HCT116 (cell line): ENCODE data around the gene ARHGAP31. TPM values are rescaled to one million over a fixed set of nuclear protein-coding genes. Genes with fewer than 3 reads are reported as not detected.

Source experiments
- ATAC-seq: fragments of 200-7000 bp; cut with Tn5 transposase; 2 replicates; pipeline ENCODE4 v1.9.1; 2020; ENCODE audit warnings: mild to moderate bottlenecking, moderate library complexity
- BruUV-seq: library from RNA; stranded (reverse); fragments of 400-500 nt; replicated peaks from 2 replicates; lab custom pipeline; 2021; lab: Mats Ljungman, UMichigan
- CTCF ChIA-PET: fragments of 300-600 bp; sonication (Branson Sonifier 250); formaldehyde crosslinking; loops from one replicate; lab custom pipeline; 2021; ENCODE audit warnings: antibody characterized with exemption; lab: Charles Lee
- POLR2A ChIA-PET: fragments of 300-600, 350-600 bp; sonication (Branson Sonifier 250); formaldehyde crosslinking; loops from one replicate; lab custom pipeline; 2021; ENCODE audit warnings: antibody characterized with exemption; lab: Charles Lee
- RAD21 ChIA-PET, 2 experiments: fragments of 300-600 bp; sonication (Branson Sonifier 250); formaldehyde crosslinking; loops; one replicate each; lab custom pipeline; 2023; ENCODE audit warnings: low total read pairs in 2 of 2; ENCODE audit not compliant: uncharacterized antibody in 2 of 2, unreplicated experiment in 2 of 2, low non-redundant PET in 1 of 2; lab: Charles Lee
- DNase-seq: peaks from one replicate; pipeline ENCODE4 v3.0.0-alpha.2; 2010; ENCODE audit warnings: low read depth, low spot score
- H2AFZ ChIP-seq: fragments of 200-600 bp; shearing (Covaris generic), sonication (generic); 2 replicates; pipeline ENCODE4 v1.6.1; 2017; ENCODE audit warnings: low read depth, mixed run types, mixed read lengths, antibody characterized with exemption, low read length; ENCODE audit not compliant: poor library complexity, severe bottlenecking
- H3K27ac ChIP-seq: 2 replicates; pipeline ENCODE4 v1.5.1; 2012; ENCODE audit warnings: low read depth, low read length
- H3K27me3 ChIP-seq: fragments of 200-600 bp; sonication (generic); 2 replicates; pipeline ENCODE4 v1.6.1; 2016; ENCODE audit warnings: mixed run types, low read length, mixed read lengths; ENCODE audit not compliant: insufficient read depth
- H3K36me3 ChIP-seq, 2 experiments: fragments of 200-500 bp in 1 of 2; fragments of 200-600 bp in 1 of 2; sonication (Bioruptor generic) in 1 of 2; sonication (generic) in 1 of 2; 2 replicates each; pipeline versions ENCODE4 v1.5.1 to v1.6.1; 2014 to 2016; ENCODE audit warnings: low read length in 2 of 2, inconsistent platforms in 1 of 2, mixed read lengths in 1 of 2, mixed run types in 1 of 2; ENCODE audit not compliant: insufficient read depth in 2 of 2, control insufficient read depth in 1 of 2
- H3K4me1 ChIP-seq, 2 experiments: fragments of 200-600 bp in 1 of 2; sonication (generic) in 1 of 2; 2 replicates each; pipeline versions ENCODE4 v1.5.1 to v1.6.1; 2012 to 2017; ENCODE audit warnings: low read length in 2 of 2, inconsistent platforms in 1 of 2, mild to moderate bottlenecking in 1 of 2, mixed read lengths in 1 of 2, mixed run types in 1 of 2, moderate library complexity in 1 of 2; ENCODE audit not compliant: insufficient read depth in 2 of 2, control insufficient read depth in 1 of 2
- H3K4me2 ChIP-seq: fragments of 200-600 bp; sonication (generic); 2 replicates; pipeline ENCODE4 v1.6.1; 2017; ENCODE audit warnings: mixed run types, low read length, mixed read lengths
- H3K4me3 ChIP-seq, 2 experiments: fragments of 200-600 bp in 1 of 2; sonication (generic) in 1 of 2; replicated peaks in 1 of 2; 2 replicates each; pipeline ENCODE4 v1.5.1; 2011 to 2016; ENCODE audit warnings: low read length in 2 of 2, control low read depth in 1 of 2, low read depth in 1 of 2, mild to moderate bottlenecking in 1 of 2, mixed read lengths in 1 of 2, mixed run types in 1 of 2
- H3K79me2 ChIP-seq: fragments of 200-600 bp; sonication (generic); 2 replicates; pipeline ENCODE4 v1.6.1; 2017; ENCODE audit warnings: mild to moderate bottlenecking, mixed run types, low read length, moderate library complexity, mixed read lengths; ENCODE audit not compliant: insufficient read depth
- H3K9ac ChIP-seq: fragments of 200-600 bp; sonication (generic); 2 replicates; pipeline ENCODE4 v1.6.1; 2016; ENCODE audit warnings: low read length, mixed read lengths
- H3K9me2 ChIP-seq: fragments of 200-600 bp; sonication (generic), shearing (Covaris generic); 2 replicates; pipeline ENCODE4 v1.6.1; 2017; ENCODE audit warnings: mixed run types, mild to moderate bottlenecking, moderate library complexity; ENCODE audit not compliant: insufficient read depth
- H3K9me3 ChIP-seq, 2 experiments: fragments of 200-500 bp in 1 of 2; fragments of 200-600 bp in 1 of 2; sonication (Bioruptor generic) in 1 of 2; sonication (generic) in 1 of 2; 2 replicates each; pipeline ENCODE4 v1.6.1; 2014 to 2017; ENCODE audit warnings: low read length in 2 of 2, mixed read lengths in 2 of 2, inconsistent platforms in 1 of 2, low read depth in 1 of 2, mild to moderate bottlenecking in 1 of 2, mixed run types in 1 of 2, moderate library complexity in 1 of 2; ENCODE audit not compliant: control insufficient read depth in 1 of 2, insufficient read depth in 1 of 2
- H4K20me1 ChIP-seq: fragments of 200-600 bp; sonication (generic), shearing (Covaris generic); 2 replicates; pipeline ENCODE4 v1.6.1; 2017; ENCODE audit warnings: mixed run types, mild to moderate bottlenecking, moderate library complexity; ENCODE audit not compliant: insufficient read depth
- CBX3 ChIP-seq: IDR thresholded peaks from 2 replicates; pipeline ENCODE4 v1.6.1; 2012; ENCODE audit warnings: low read depth
- CTCF ChIP-seq, 3 experiments: fragments of 200-600 bp in 1 of 3; sonication (generic) in 1 of 3; IDR thresholded peaks in 2 of 3; conservative IDR thresholded peaks in 1 of 3; 2 replicates each; pipeline ENCODE4 v1.5.1; 2012 to 2017; ENCODE audit warnings: low read depth in 2 of 3, low read length in 2 of 3, antibody characterized with exemption in 1 of 3, borderline replicate concordance in 1 of 3, control low read depth in 1 of 3, mild to moderate bottlenecking in 1 of 3, mixed read lengths in 1 of 3, mixed run types in 1 of 3, moderate library complexity in 1 of 3; ENCODE audit not compliant: insufficient read depth in 1 of 3
- EGR1 ChIP-seq: IDR thresholded peaks from 2 replicates; pipeline ENCODE4 v1.6.1; 2012; ENCODE audit warnings: low read depth
- EZH2 ChIP-seq: fragments of 200-600 bp; sonication (generic); IDR thresholded peaks from 2 replicates; pipeline ENCODE4 v1.6.1; 2017; ENCODE audit warnings: antibody characterized with exemption, mixed run types
- POLR2AphosphoS5 ChIP-seq: IDR thresholded peaks from 2 replicates; pipeline ENCODE4 v1.6.1; 2011; ENCODE audit warnings: mild to moderate bottlenecking, low read depth, low read length, moderate library complexity
- REST ChIP-seq: IDR thresholded peaks from 2 replicates; pipeline ENCODE4 v1.6.1; 2012; ENCODE audit warnings: low read depth
- SIN3A ChIP-seq: IDR thresholded peaks from 2 replicates; pipeline ENCODE4 v1.6.1; 2012; ENCODE audit warnings: low read depth
- SP1 ChIP-seq: IDR thresholded peaks from 2 replicates; pipeline ENCODE4 v1.6.1; 2012; ENCODE audit warnings: low read depth
- intact Hi-C: fragments of 100-400 bp; cut with micrococcal nuclease; formaldehyde crosslinking; loops from 2 replicates; pipeline ENCODE4 v1.10.0; 2022
- total RNA-seq: library from RNA; stranded (reverse); gene quantifications from one replicate; pipeline ENCODE4 v1.2.1, GENCODE V29; 2021; ENCODE audit not compliant: unreplicated experiment

The ARHGAP31 gene
- total RNA-seq, 1 experiment from 2014 or later: 0.93 TPM

- Histone ChIP-seq H3K27me3 (no peaks in the 10 kb centered on the region), H3K27ac (no peak overlapping the region), H3K79me2 (no peaks in the 10 kb centered on the region), H3K4me2 (no peak overlapping the region), H3K9ac (no peak overlapping the region), H3K9me3 (no peaks in the 10 kb centered on the region), H2AFZ (no peak overlapping the region), H4K20me1 (no peaks in the 10 kb centered on the region), H3K9me2 (no peaks in the 10 kb centered on the region), H3K4me1 (no peaks in the 10 kb centered on the region), H3K4me3 (no peak overlapping the region), H3K36me3 (no peaks in the 10 kb centered on the region)
- ChIA-PET POLR2A (no interaction called here), CTCF (no interaction called here), RAD21 (no interaction called here)
- no TSS peak for BruUV-seq
- TF ChIP-seq EZH2 (no peak), EGR1 (no peak), SP1 (no peak), POLR2AphosphoS5 (no peak), REST (no peak), SIN3A (no peak), CTCF (IDR thresholded peaks at IDR 0.05 in 2 of 3, conservative IDR thresholded peaks at IDR 0.05 in 1 of 3; ENCODE audit: borderline replicate concordance in 1 of 3, insufficient read depth in 1 of 3, low read depth in 2 of 3, low read length in 2 of 3) (no peak), CBX3 (no peak)
- ATAC-seq: no peak
- intact Hi-C loops: no loop called here
- DNase-seq: no peak
These were observed 46.3 kb downstream of the ARHGAP31 start for GRCh38 chr3:119340446-119340845.
